Sciatic nerve (tissue), 2 donors: ENCODE results near the gene PLXNA4. TPM values are rescaled to one million over a fixed set of nuclear protein-coding genes. Genes with fewer than 3 reads are reported as not detected.

Experiments used
- ATAC-seq: fragments of 200-7000 bp; cut with Tn5 transposase; one replicate; pipeline ENCODE4 v1.9.1; 2020; ENCODE audit warnings: mild to moderate bottlenecking, moderate library complexity
- DNase-seq: peaks from one replicate; pipeline ENCODE4 v3.0.0-alpha.2; 2020; ENCODE audit warnings: low spot score
- intact Hi-C: fragments of 100-400 bp; cut with DNase I; formaldehyde crosslinking; loops from one replicate; pipeline ENCODE4 v1.14.2; 2022
- total RNA-seq: library from RNA; stranded (reverse); fragmentation: NEBNext Ultra II Directional; extraction: Animal tissue kit (Norgen Biotek cat#: 25700); gene quantifications from one replicate; pipeline ENCODE4 v1.2.1, GENCODE V29; 2021
- donor health status: DM: no; HTN: no; CAD: no.
- donor health status: DM: no; HTN: no; CAD: no.

PLXNA4 gene
- total RNA-seq, 1 donor from 2014 or later: 9.0 TPM

DNA sequence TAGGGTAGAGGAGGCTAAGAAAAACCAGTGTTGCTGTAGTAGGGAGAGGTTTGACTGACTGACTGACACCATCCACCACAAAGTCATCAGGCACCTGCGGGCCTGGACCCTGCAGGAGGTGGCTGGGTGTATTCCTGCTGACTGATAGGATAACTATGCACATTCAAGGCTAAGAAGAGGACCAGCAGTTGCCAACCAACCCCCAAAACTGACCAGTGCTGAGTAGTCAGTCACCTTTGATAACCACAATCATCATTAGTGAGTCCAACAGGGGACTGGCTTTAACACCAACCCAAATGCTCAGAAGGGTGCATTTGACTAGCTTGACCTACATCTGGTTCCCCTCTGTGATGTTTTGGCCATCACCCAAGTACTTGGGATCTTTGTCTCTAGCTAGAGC, 30.5 kb downstream of the PLXNA4 start:
- no peak for DNase-seq
- ATAC-seq: no peak
- intact Hi-C loops: no loop called here

DNA sequence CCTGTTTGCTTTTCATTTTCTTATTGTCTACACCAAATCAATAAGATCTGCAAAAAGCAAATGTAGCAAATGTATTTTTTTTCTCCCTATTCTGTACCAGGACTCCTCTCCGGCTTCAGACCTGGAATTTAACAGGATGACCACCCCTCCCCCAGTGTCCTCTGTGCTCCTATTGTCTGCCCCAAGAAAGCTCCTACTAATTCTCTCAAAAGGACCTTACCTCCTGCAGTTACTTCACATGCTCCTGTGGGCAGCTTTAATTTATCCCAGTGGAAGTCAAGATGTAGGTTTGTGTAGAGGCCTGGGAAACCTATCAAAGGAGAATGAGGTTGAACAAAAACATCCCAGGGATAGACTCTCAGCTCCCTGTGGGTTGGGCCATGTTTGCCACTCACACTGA, 31.3 kb downstream of the PLXNA4 start:
- intact Hi-C loops: no loop called here

DNA sequence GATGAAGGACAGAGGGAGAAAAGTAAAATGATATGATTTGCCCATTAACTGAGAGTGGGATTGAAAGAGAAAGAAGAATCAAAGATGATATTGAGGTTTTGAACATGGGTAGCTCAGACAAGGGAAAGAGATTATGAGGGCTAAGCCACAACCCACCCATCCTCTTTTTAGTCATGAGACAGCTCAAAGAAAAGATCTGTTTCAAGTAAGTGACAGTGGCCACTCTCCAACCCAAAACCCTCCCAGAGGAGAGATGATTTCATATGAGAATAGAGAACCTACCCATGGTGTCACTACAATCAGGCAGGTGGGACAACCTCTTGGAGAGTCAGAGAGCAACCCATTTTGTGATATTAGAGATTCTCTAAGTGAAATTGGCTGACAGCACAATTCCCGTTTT, 32.2 kb downstream of the PLXNA4 start:
- ATAC-seq (no peak), DNase-seq (no peak)
- intact Hi-C loops: no loop called here

More for the DNA sequence above, 31.3 kb downstream of the PLXNA4 start:
- DNase-seq (no peak), ATAC-seq (no peak)

DNA sequence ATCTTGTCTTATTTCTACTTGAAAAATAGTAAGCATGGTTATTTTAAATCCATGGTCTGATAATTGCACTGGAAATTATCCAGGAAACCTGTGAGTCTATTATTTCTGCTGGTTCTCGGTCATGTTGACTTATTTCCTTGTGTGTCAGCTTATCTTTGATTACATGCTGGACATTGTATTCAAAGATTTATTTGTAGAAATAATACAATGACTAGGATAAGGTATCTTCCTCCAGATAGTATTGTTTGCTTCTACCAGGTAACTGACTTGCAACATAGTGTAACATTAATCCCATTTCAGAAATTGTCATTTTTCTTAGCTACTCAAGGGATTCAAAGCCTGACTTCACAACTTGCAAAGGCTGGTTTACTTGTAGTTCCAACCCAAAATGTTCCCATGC, 33.4 kb downstream of the PLXNA4 start:
- intact Hi-C loops: no loop called here
- ATAC-seq (no peak), DNase-seq (no peak)

DNA sequence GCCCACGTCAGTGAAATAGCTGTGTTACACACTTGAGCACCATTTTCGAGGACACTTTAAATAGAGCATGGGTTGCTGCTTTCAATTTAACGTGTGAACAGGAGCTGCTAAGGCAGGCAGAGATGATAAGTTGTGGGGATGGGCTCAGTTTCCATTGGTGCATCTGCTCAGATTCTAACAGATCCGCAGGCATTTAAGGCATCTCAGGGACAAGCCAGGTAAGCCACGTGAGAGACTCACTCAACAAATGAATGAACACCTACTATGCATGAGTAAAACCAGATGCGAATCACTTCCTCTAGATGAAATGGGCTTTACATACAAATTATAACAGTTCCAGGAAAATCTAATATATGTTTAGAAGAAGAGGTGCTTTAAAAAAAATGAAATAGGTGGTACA, 34.6 kb downstream of the PLXNA4 start:
- intact Hi-C loops: no loop called here
- ATAC-seq (no peak), DNase-seq (no peak)

DNA sequence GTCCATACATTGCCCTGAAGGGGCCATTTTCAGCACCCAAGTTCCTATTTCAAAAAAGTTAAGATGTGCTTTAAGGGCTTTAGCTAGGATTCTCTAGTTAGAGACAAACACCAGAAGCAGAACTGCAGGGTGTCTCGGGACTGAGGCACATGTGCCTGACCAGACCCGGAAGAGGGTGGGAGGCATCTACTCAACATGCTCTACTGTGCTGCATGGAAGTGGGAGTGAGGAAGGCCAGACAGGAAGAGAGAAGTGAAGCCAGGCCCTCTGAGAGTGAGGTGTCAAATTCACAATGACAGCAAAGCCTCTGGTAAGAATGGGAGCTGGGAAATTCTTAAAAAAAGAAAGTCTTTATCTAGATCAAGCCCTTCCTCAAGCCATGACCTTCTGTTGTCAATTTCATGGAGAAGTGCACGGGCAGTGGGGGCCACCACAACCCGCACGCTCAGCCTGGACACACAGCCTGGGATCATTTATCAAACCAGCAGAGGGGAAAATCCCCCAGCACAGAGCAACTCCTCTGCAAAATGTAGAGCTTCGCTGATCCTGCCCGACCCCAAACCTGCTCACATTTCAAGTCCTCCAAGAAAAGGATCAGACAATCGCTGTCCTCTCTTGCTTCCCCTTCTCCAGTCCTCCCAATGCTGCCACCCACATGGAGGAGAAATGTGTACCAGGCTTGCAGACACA, 38.7 kb downstream of the PLXNA4 start:
- DNase-seq (no peak), ATAC-seq (peak; percentile 65)
- intact Hi-C loops: no loop called here

DNA sequence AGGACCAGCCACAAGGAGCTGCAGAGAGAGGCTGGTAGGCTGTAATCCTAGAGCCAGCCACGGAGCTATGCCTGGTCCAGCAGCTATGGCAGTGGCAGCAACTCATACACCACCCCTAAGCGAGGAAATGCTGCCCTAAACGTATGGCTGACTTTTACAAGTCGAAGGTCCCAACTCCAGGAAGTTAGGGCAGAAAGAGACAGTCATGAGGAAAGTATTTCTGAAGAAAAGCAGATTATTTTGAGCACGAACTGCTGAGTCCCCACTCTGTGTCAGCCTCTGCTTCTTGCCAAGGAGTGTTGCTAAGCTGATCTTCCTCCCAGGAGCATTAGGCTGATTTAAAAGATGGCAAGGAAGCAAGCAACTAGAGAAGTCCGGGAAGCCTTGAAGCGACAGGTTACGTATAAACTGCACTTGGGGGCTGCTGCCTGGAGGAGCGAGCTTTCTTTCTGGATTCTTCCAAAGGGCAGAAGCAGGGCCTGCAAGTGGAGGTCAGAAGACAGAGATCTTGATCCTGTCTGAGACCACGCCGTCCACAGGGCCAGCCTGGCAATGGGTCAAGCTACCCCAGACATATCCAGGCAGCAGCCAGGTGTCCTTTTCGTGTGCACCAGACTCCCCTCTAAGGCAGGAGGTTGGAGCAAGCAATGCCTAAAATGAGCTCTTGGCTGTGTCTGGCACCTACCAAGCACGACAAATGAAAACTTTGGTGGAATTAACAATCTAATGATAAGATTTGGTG, 39.4 kb downstream of the PLXNA4 start:
- no peak for DNase-seq
- intact Hi-C loops: no loop called here
- ATAC-seq: no peak

DNA sequence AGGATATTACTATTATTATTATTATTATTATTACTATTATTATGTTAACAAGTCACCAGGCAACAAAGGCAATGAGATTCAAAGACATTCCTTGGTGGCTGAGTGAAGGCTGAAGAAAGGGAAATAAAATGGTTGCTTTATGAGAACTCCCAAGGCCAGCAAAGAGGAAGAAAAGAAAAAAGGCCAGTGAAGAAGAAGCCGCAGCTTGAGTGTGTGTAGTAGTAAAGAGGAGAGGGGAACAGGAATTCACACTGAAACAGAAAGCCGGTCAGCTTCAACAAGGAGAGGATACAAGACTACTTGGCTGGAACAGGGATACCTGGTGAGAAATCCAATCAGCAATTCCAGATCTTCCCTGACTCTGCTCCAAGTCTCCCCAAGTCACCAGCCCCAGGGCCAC, 42.4 kb downstream of the PLXNA4 start:
- intact Hi-C loops: no loop called here
- ATAC-seq: no peak
- DNase-seq: no peak

DNA sequence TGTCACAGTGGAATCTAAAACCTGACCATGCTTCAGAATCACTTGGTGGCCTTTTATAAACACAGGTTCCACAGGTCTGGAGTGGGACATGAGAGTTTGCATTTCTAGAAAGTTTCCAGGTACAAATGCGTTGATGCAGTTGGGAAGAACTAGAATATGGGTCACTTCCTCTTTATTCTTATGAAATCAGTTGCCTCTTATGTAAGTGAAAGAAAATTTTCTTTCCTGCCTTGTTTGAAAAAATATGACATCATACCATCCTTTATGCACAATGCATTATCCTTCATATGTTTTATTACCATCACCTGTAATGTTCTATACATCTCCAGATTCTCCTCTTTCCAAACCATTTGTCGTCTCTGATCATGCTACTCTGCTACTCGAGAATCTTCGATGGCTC, 44.0 kb downstream of the PLXNA4 start:
- ATAC-seq (no peak), DNase-seq (no peak)
- intact Hi-C loops: no loop called here

DNA sequence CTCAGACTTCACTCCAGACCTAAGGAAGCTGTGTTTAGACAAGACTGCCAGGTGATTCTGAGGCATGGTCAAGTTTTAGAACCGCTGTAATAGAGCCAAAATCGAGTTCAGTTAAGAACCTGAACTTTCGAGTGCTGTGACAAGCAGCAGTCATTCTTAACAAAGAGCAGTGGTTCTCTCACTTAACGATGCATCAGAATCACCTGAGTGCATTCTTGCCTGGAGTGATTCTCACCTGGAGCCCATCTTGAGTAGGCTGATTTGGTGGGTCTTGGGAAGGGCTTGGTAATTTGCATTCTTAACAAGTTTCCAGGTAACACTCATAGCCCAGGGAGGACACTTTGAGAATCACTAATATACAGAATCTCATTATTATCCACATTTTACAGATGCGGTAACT, 44.7 kb downstream of the PLXNA4 start:
- intact Hi-C loops: no loop called here
- no peak for ATAC-seq
- DNase-seq: no peak

DNA sequence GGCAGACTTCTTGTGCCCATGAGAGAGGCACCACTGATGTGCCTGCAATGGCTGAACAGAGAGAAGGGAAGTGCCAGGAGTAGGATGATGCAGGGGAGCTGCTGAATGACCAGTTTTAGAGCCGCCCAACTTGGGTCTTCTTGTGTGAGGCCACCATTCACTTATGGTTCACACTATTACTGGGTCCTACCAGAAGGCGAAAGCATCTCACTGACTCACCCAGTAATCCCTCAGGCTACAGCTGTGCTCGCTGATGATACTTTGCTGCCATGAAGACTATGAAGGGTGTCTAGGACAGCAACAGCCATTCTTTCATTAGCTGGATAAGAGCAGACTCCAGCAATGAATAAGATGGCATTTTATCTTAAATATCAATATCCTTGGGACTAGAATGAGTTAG, 47.6 kb downstream of the PLXNA4 start:
- DNase-seq: no peak
- intact Hi-C loops: no loop called here
- ATAC-seq: no peak

DNA sequence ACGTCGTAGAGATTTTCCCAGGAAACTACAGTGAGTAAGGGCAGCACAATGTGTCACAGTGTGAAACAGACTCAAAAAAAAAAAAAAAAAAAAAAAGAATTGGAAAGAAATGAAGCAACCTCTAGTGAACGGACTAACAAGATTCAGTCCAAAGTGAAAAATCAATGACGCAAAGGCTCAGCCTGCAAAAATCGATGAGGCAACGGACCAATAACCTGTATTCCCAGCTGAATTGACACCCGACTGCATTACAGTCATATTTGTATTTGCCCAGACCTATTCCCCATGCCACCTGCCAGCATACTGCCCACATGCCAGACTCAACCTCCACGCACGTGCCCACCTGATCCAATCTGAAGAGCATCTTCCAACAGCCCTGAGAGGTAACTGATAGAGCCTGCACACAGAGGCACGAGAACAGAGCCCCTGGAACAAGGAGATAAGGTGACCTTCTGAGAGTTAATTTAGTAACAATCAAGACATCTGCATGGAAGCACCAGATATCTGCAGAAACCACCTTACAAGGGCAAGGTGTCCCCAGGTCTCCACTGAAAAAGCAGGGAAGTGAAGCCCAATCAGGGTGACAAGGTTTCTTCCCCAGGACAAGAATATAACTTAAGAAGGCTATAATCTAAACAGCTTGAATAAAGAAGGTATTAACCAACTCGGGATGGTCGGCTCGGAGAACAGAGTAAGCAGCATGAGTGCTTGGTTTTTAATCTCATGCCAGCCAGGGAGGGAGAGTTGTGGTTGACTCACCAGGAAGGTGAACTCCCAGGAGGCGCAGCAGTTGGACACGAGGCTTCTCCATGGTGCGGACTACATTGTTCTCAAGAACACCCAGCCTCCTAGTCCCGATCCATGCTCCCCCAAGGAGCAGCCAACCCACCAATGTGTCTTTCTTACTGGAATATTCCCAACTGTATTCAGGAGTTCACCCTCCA, 48.5 kb downstream of the PLXNA4 start:
- ATAC-seq: no peak
- intact Hi-C loops: no loop called here
- no peak for DNase-seq

DNA sequence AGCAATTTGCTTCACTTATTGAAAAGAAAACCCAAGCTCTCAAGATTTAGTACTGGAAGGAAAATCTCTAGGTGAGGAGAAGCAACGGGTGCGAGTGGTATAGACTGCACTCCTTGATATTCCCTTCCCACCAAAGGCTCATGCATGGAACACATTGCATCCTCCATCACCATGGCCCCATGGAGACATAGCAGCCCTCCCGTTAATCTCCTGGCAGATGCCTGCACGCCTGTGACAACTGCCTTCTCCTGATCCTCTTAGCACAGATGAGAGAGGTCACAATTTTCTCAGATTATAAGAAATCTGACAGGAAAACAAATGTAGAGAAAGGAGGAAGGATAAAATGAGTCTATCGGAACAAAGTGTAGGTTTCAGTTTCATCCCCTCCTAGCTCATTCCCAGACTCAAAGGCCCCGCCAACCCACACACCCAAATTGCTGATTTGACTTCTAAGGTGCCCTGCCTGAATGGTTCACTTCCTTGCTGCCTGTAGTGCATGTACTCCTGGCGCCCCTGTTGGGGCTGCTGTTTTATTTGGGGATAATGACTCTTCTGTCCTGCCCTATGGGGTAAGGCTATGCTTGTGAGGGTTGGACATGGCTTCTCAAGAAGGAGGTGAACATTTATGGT, 50.0 kb downstream of the PLXNA4 start:
- ATAC-seq (no peak), DNase-seq (no peak)
- intact Hi-C loops: no loop called here

DNA sequence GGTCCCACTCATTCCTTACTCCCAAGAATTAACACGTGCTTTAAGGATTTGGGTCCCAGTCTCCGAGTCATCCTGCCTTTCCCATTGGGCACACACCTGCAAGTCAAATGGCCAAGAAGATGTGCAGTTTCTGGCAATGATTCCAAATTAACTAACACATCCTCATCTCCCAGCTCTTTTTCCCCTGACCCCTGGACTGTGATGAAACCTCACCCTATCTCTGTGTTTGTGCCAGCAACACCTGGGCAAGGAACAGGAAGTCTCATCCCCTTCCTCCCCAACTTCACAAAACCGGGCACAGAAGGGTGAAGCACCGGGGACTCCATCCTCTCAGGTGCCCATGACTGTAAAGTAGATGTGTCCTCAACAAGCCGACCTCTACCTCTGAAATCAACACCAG, 54.8 kb downstream of the PLXNA4 start:
- ATAC-seq: no peak
- intact Hi-C loops: no loop called here

DNA sequence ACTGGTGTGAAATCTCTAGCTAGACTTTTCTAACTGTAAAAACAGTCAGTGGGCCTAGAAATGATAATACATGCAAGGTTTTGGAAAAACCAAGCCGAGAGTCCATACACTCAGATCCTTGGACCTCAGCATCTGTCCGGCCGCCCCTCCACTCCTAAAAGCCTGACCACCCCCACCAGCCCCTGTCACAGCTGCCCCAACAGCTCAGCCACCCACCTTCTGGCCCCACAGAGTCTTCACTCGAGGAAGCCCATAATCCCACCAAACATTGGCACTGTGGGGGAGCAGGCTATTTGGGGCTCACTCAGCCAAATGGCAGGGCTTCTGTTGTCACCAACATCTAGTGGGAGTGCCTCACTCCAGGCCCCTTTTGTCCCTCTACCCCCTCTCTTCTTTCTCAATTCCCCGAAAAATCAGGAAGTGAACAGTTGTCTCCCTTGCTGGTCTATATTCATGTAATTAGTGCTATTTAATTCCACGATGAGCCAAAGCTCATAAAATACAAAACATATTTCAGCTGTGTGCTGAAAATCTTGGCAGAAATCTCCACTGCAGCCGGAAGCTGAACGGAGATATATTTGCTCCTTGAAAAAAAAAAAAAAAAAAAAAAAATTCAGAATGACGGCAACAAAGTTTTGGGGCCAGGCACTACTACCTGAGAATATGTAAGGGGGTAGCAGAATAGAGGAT, 55.5 kb downstream of the PLXNA4 start:
- DNase-seq: no peak
- intact Hi-C loops: no loop called here
- no peak for ATAC-seq

More for the DNA sequence above, 54.8 kb downstream of the PLXNA4 start:
- no peak for DNase-seq

DNA sequence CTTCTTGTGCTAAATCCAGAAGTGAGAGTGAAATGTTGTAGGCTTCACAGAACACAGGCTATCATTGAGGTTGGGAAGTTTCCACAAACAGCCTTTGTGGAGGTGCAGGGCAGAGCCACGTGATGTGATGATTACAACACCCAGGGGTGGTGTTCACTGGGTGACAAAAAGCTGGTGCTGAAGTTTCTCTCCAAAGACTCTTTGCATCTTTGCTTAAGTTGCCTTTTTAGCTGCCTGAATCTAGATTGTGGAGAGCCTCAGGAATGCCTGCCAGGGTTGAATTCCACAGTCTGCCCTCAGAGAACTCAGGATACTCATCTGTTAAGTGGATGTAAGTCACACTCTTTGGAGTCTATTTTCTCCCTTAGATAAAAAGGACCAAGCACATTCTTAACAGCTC, 56.3 kb downstream of the PLXNA4 start:
- DNase-seq (no peak), ATAC-seq (no peak)
- intact Hi-C loops: no loop called here

DNA sequence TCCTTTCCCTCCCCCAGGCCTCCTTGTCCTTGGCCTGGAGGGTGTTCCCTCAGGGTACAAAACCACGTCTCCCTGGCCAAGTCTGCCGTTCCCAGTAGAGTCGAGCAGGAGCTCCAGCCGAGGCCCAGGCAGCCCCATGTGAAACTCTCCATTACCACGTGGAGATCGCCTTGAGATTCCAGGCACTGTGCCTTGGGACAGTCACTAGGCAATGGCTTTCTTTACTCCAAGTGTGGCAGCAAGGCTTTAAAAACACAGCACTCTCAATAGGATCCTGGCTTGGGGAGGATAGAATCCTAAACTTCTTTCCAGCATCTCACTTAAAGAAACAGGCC, 57.5 kb downstream of the PLXNA4 start:
- no peak for DNase-seq
- ATAC-seq: no peak
- intact Hi-C loops: no loop called here

DNA sequence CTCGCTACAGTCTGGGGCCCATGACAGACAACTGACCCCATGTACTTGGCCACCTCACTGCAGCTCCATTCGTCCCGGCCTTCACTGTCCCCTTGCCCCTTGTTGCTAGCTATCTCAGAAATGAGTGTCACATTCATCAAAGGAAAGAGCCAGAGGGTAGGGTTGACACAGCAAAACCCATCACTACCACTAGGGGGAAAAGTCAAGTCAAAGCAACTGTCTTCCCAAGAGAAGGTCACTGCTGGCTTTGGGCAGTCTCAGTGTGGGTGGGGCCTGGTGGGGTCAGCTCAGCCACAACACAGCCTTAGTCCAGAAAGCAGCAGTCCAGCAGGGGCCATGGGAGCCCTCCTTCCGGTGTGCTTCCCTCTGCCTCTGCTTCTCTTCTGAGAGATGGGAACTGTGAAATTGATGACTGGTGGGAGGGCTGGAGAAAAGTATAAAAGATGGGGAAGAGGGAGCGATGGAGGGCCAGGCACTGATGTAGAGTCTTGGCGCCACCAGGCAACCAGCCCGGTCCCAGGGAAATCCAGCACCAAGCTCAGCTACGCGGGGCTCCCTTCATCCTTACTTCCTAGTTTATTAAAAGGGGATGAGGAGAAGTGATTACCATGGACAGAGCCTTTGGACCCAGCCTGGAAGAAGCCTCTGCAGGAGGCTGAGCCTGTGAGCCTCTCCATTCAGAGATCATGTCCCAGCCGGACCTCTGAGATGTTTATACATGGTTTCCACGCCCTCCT, 58.0 kb downstream of the PLXNA4 start:
- intact Hi-C loops: no loop called here
- DNase-seq (no peak), ATAC-seq (peak; percentile 34)
